Measurements from ENCODE around the gene SERPINB12. TPM values are rescaled to one million over a fixed set of nuclear protein-coding genes. Genes with fewer than 3 reads are reported as not detected.

SERPINB12 gene
- total RNA-seq, 4 donors from 2014 or later: not detected

DNA sequence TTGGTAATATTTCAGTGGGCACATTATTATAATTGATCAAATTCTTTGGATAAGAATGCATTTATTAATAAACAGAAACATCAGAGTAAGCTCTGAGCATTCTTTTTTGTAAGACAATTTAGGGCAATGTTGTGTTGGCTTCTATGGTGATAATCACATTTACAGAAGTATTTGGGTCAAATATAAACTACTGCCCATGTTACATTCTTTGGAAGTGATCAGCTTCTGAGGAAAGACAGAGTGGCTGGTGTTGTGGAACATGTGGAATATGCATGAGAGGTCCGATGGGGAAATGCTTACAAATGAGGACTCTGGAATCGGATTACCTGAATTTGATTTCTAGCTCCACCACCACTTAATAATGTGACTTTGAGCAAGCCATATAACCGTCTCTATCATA, 64.4 kb downstream of the SERPINB12 start:
- H3K36me3 ChIP-seq: no peaks in the 10 kb centered on the region
- H3K4me3 ChIP-seq: no peak overlapping the region
- no peaks in the 10 kb centered on the region for H3K4me1 ChIP-seq
- H3K27ac ChIP-seq: no peak overlapping the region
- TF ChIP-seq POLR2A (IDR thresholded peaks at IDR 0.05): no peak
- no peak for TF ChIP-seq EP300 (IDR thresholded peaks at IDR 0.05)
- TF ChIP-seq, protein P1, sequence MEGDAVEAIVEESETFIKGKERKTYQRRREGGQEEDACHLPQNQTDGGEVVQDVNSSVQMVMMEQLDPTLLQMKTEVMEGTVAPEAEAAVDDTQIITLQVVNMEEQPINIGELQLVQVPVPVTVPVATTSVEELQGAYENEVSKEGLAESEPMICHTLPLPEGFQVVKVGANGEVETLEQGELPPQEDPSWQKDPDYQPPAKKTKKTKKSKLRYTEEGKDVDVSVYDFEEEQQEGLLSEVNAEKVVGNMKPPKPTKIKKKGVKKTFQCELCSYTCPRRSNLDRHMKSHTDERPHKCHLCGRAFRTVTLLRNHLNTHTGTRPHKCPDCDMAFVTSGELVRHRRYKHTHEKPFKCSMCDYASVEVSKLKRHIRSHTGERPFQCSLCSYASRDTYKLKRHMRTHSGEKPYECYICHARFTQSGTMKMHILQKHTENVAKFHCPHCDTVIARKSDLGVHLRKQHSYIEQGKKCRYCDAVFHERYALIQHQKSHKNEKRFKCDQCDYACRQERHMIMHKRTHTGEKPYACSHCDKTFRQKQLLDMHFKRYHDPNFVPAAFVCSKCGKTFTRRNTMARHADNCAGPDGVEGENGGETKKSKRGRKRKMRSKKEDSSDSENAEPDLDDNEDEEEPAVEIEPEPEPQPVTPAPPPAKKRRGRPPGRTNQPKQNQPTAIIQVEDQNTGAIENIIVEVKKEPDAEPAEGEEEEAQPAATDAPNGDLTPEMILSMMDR (IDR thresholded peaks at IDR 0.05): no peak
- H3K27me3 ChIP-seq: no peaks in the 10 kb centered on the region
- 83 to 84% methylated on average over 3 of the region's 3 CpGs for WGBS, 2 donors
- DNase-seq (ENCODE audit: low spot score in 2 of 2): no peak
- no peaks in the 10 kb centered on the region for H3K9me3 ChIP-seq

DNA sequence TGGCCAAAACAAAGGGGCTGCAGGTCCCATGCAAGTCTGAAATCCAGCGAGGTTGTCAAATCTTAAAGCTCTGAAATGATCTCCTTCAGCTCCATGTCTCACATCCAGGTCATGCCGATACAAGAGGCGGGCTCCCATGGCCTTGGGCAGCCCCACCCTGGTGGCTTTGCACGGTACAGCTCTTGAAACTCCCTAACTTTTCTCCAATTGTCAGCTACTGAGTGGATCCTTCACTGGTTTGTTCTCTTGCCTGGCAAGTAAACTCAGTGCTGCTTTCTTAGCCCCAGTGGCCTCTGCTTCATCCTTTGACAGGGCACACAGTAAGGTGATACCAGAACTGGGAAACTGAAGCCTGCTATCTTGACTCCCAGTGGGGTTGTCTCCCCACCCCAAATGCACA, 71.3 kb downstream of the SERPINB12 start:
- TF ChIP-seq POLR2A (IDR thresholded peaks at IDR 0.05): no peak
- TF ChIP-seq, protein P1 (IDR thresholded peaks at IDR 0.05): no peak
- TF ChIP-seq EP300 (IDR thresholded peaks at IDR 0.05): no peak
- no peak overlapping the region for H3K4me3 ChIP-seq
- 84 to 88% methylated on average over 4 of the region's 4 CpGs for WGBS, 2 donors
- H3K27me3 ChIP-seq: no peaks in the 10 kb centered on the region
- H3K9me3 ChIP-seq: no peaks in the 10 kb centered on the region
- no peaks in the 10 kb centered on the region for H3K36me3 ChIP-seq
- no peak for DNase-seq (ENCODE audit: low spot score in 2 of 2)
- H3K4me1 ChIP-seq: no peaks in the 10 kb centered on the region
- no peak overlapping the region for H3K27ac ChIP-seq

DNA sequence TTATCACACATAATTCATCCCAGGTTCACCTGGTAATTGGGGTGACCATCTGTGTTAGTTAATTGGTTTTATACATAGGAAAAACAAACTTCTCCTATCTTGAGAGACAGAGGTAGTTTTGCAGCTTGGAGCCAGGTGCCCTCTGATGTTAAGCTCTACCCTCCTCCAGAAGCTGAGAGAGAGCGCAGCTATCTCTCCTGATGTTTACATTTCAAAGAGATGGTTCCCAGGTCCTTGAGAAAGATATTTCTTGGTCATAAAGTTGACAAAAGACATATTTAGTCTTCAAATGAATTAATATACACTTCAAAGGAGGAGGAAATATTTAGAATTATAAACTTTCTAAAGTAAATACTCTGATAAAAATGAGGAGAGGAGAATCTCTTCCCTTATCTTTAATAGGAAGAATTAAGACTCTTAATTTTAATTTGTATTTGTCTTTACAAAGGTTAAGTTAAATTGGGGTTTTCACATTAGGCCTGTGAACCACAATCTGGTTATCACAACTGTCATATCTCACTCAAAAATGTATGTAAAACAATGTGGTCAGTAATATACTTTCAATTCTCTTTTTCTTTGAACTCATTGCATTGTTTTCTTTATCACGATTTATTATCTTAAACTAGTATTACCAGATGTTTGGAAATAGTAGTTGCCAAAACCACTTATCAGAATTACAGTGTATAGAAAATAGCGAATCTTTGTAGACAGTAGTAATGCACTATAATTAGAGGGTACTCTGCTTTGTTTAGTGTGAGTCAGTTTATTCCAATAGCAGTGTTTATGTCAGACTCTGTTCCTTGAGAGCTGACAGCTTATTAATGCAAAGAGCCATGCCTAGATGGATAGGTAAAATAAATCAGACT, 75.1 kb downstream of the SERPINB12 start:
- Histone ChIP-seq H3K36me3 (no peaks in the 10 kb centered on the region), H3K27me3 (no peaks in the 10 kb centered on the region), H3K4me1 (no peaks in the 10 kb centered on the region), H3K4me3 (no peak overlapping the region), H3K27ac (no peak overlapping the region), H3K9me3 (peaks cover 0 to 23% (median 0%) of the 10 kb centered on the region in 4 donors)
- DNase-seq (ENCODE audit: low spot score in 2 of 2): no peak
- TF ChIP-seq, protein P1 (IDR thresholded peaks at IDR 0.05): no peak
- TF ChIP-seq EP300 (IDR thresholded peaks at IDR 0.05) (no peak), POLR2A (IDR thresholded peaks at IDR 0.05) (no peak)
- 44 to 50% methylated on average over 3 of the region's 3 CpGs for WGBS, 2 donors

DNA sequence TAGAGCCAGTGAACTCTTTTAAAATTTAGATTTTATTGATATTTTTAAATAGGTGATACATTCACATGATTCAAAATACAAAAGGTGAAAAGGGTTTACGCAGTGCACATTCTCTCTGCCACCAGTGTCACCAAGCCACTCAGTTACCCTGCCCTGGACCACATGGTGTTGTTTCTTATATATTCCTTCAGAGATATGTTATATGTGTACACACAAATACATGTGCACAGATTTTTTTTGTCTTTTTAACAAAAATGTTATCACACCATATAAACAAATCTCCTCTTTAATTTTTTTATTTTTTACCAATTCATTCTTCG, 75.7 kb downstream of the SERPINB12 start:
- WGBS, 2 donors: 92 to 94% methylated on average over 2 of the region's 2 CpGs
- TF ChIP-seq, protein P1 (IDR thresholded peaks at IDR 0.05): no peak
- TF ChIP-seq POLR2A (IDR thresholded peaks at IDR 0.05) (no peak), EP300 (IDR thresholded peaks at IDR 0.05) (no peak)

More for the DNA sequence above, 75.7 kb downstream of the SERPINB12 start:
- H3K4me1 ChIP-seq: no peaks in the 10 kb centered on the region
- no peaks in the 10 kb centered on the region for H3K36me3 ChIP-seq
- H3K9me3 ChIP-seq: peaks cover 0 to 23% (median 0%) of the 10 kb centered on the region in 4 donors
- no peak overlapping the region for H3K27ac ChIP-seq
- H3K27me3 ChIP-seq: no peaks in the 10 kb centered on the region
- no peak overlapping the region for H3K4me3 ChIP-seq
- DNase-seq (ENCODE audit: low spot score in 2 of 2): no peak

Other genes starting within 250 kb of the SERPINB12 start
- gene BCL2, start 222.6 kb upstream of the SERPINB12 start, total RNA-seq: 10 to 100 TPM; 54.7 to 79.1 (median 67.0) TPM
- 10 to 100 TPM; 44.1 to 62.4 (median 54.8) TPM for gene KDSR, start 175.2 kb upstream of the SERPINB12 start, total RNA-seq
- gene VPS4B, start 119.9 kb upstream of the SERPINB12 start, total RNA-seq: 10 to 100 TPM; 33.4 to 43.2 (median 36.2) TPM
- not detected for gene SERPINB5, start 65.4 kb upstream of the SERPINB12 start, total RNA-seq
- not detected for gene SERPINB13, start 45.0 kb downstream of the SERPINB12 start, total RNA-seq
- gene SERPINB4, start 101.9 kb downstream of the SERPINB12 start, total RNA-seq: not detected
- gene SERPINB3, start 119.5 kb downstream of the SERPINB12 start, total RNA-seq: not detected
- gene SERPINB11, start 160.6 kb downstream of the SERPINB12 start, total RNA-seq: not detected
- not detected for gene SERPINB7, start 233.0 kb downstream of the SERPINB12 start, total RNA-seq